Measurements from ENCODE around the gene PLN. TPM values are rescaled to one million over a fixed set of nuclear protein-coding genes. Genes with fewer than 3 reads are reported as not detected.

Gene PLN
- total RNA-seq, 1 donor from 2014 or later, result not detected

DNA sequence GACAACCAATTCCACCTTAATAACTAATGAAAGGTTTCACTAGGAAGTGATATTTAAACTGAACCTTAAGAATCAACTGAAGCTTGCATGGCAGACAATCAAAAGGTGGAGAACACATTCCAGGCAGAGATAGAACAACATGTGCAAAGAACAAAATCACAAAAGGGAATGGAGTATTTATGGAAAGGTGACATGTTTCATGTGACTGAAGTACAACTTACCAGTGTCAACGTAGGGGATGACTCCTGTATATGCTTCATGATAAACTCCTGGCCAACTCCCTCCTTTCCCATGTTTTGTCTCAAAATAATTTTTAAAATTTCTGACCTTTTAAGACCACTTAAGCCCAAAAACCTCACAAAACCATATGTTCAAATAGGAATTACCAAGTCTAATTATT lies 6.6 kb downstream of the PLN start:
- DNase-seq (ENCODE audit: low spot score), result no peak
- no peak overlapping the region for H3K27ac Mint-ChIP-seq (ENCODE audit: unreplicated experiment)
- H3K4me3 Mint-ChIP-seq (ENCODE audit: unreplicated experiment), result no peak overlapping the region
- peaks cover 3% of the 10 kb centered on the region for H3K36me3 Mint-ChIP-seq (ENCODE audit: low read depth)
- TF ChIP-seq, protein P1, sequence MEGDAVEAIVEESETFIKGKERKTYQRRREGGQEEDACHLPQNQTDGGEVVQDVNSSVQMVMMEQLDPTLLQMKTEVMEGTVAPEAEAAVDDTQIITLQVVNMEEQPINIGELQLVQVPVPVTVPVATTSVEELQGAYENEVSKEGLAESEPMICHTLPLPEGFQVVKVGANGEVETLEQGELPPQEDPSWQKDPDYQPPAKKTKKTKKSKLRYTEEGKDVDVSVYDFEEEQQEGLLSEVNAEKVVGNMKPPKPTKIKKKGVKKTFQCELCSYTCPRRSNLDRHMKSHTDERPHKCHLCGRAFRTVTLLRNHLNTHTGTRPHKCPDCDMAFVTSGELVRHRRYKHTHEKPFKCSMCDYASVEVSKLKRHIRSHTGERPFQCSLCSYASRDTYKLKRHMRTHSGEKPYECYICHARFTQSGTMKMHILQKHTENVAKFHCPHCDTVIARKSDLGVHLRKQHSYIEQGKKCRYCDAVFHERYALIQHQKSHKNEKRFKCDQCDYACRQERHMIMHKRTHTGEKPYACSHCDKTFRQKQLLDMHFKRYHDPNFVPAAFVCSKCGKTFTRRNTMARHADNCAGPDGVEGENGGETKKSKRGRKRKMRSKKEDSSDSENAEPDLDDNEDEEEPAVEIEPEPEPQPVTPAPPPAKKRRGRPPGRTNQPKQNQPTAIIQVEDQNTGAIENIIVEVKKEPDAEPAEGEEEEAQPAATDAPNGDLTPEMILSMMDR (IDR thresholded peaks at IDR 0.05), result no peak
- H3K4me1 Mint-ChIP-seq (ENCODE audit: low read depth), result peaks cover 37% of the 10 kb centered on the region
- H3K27me3 Mint-ChIP-seq (ENCODE audit: low read depth), result no peaks in the 10 kb centered on the region
- H3K9me3 Mint-ChIP-seq (ENCODE audit: low read depth), result no peaks in the 10 kb centered on the region

DNA sequence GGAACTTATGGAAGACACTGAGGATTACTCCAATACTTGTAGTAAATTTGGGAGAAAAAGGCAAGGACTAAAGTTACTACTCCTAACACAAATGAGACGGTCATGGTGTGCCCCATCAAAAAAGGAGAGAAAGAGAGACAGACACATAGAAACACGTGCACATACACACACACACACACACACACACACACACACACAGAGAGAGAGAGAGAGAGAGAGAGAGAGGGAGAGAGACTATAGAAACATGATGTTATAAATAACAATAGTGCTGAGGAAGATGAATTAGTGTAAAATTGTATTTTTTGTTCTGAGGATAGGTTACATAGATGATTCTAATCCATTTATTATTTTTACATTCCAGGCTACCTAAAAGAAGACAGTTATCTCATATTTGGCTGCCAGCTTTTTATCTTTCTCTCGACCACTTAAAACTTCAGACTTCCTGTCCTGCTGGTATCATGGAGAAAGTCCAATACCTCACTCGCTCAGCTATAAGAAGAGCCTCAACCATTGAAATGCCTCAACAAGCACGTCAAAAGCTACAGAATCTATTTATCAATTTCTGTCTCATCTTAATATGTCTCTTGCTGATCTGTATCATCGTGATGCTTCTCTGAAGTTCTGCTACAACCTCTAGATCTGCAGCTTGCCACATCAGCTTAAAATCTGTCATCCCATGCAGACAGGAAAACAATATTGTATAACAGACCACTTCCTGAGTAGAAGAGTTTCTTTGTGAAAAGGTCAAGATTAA lies 10.5 kb downstream of the PLN start:
- TF ChIP-seq, protein P1 (IDR thresholded peaks at IDR 0.05), result no peak
- Mint-ChIP-seq H3K4me3 (ENCODE audit: unreplicated experiment) (no peak overlapping the region), H3K27ac (ENCODE audit: unreplicated experiment) (no peak overlapping the region), H3K9me3 (ENCODE audit: low read depth) (no peaks in the 10 kb centered on the region), H3K4me1 (ENCODE audit: low read depth) (peaks cover 26% of the 10 kb centered on the region), H3K27me3 (ENCODE audit: low read depth) (no peaks in the 10 kb centered on the region), H3K36me3 (ENCODE audit: low read depth) (peaks cover 3% of the 10 kb centered on the region)
- no peak for DNase-seq (ENCODE audit: low spot score)

DNA sequence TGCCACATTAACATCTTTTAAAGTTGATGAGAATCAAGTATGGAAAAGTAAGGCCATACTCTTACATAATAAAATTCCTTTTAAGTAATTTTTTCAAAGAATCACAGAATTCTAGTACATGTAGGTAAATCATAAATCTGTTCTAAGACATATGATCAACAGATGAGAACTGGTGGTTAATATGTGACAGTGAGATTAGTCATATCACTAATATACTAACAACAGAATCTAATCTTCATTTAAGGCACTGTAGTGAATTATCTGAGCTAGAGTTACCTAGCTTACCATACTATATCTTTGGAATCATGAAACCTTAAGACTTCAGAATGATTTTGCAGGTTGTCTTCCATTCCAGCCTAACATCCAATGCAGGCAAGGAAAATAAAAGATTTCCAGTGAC lies 11.6 kb downstream of the PLN start:
- Mint-ChIP-seq H3K27me3 (ENCODE audit: low read depth) (no peaks in the 10 kb centered on the region), H3K27ac (ENCODE audit: unreplicated experiment) (no peak overlapping the region), H3K36me3 (ENCODE audit: low read depth) (peaks cover 3% of the 10 kb centered on the region), H3K9me3 (ENCODE audit: low read depth) (no peaks in the 10 kb centered on the region), H3K4me3 (ENCODE audit: unreplicated experiment) (no peak overlapping the region), H3K4me1 (ENCODE audit: low read depth) (peaks cover 24% of the 10 kb centered on the region)
- DNase-seq (ENCODE audit: low spot score), result no peak
- TF ChIP-seq, protein P1 (IDR thresholded peaks at IDR 0.05), result no peak

DNA sequence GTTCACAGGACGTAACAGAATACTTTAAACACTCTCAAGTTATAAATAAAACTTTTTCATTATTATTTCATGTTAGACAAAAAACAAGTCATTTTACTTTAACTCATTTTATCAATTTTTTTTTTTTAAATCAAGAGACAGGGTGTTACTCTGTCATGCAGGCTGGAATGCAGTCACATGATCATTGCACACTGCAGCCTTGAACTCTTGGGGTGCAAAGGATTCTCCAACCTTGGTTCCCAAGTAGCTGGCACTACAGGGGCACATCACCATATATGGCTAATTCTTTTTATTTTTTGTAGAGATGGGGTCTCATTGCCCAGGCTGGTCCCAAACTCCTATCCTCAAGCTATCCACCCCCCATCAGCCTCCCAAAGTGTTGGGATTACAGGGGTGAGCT lies 14.2 kb downstream of the PLN start:
- DNase-seq (ENCODE audit: low spot score), result no peak
- Mint-ChIP-seq H3K4me3 (ENCODE audit: unreplicated experiment) (no peak overlapping the region), H3K27ac (ENCODE audit: unreplicated experiment) (no peak overlapping the region), H3K36me3 (ENCODE audit: low read depth) (peaks cover 2% of the 10 kb centered on the region), H3K4me1 (ENCODE audit: low read depth) (peaks cover 22% of the 10 kb centered on the region), H3K27me3 (ENCODE audit: low read depth) (no peaks in the 10 kb centered on the region), H3K9me3 (ENCODE audit: low read depth) (no peaks in the 10 kb centered on the region)
- TF ChIP-seq, protein P1 (IDR thresholded peaks at IDR 0.05), result no peak

DNA sequence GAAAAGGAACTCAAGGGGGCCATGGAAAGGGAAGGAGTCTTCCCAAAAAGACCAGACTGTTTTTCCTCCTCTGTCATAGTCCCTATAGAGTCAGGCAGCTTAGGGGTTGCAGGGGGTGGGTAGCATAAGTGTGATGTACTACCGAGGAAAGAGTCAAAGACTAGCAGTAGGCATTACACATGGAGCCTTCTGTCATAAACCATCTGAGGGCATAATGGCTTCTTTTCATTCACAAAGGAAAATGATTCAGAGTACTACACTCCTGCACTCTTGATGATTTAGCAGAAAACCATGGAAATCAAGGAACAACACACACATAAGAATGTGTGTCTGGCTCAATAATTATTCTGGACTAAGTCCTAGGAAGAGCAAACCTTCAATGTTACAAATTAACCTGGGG lies 14.9 kb downstream of the PLN start:
- Mint-ChIP-seq H3K4me1 (ENCODE audit: low read depth) (peaks cover 22% of the 10 kb centered on the region), H3K36me3 (ENCODE audit: low read depth) (peaks cover 2% of the 10 kb centered on the region), H3K27me3 (ENCODE audit: low read depth) (no peaks in the 10 kb centered on the region), H3K9me3 (ENCODE audit: low read depth) (no peaks in the 10 kb centered on the region), H3K4me3 (ENCODE audit: unreplicated experiment) (no peak overlapping the region), H3K27ac (ENCODE audit: unreplicated experiment) (peak overlapping the region; percentile 75)
- no peak for DNase-seq (ENCODE audit: low spot score)
- TF ChIP-seq, protein P1 (IDR thresholded peaks at IDR 0.05), result no peak

All from chondrocyte (in vitro differentiated cells).